C4-2B (cell line): ENCODE results near the gene CD58.

ENCODE experiments used
- H3K27ac ChIP-seq: fragments of 450-650 bp; 2 replicates; pipeline ENCODE4 v1.5.1; 2017
- CTCF ChIP-seq: fragments of 450-650 bp; conservative IDR thresholded peaks from 2 replicates; pipeline ENCODE4 v1.5.1; 2017; ENCODE audit warnings: mild to moderate bottlenecking
- ZFX ChIP-seq: fragments of 450-650 bp; IDR thresholded peaks from 2 replicates; pipeline ENCODE4 v1.6.1; 2017

Gene CD58

GRCh38 chr1:116493484-116494352, 77.1 kb downstream of the CD58 start:
- no peak for TF ChIP-seq ZFX
- TF ChIP-seq CTCF, result no peak
- no peak overlapping the region for H3K27ac ChIP-seq

- H3K27ac ChIP-seq, result no peak overlapping the region
- TF ChIP-seq CTCF, result no peak
- TF ChIP-seq ZFX, result no peak
Measured at GRCh38 chr1:116493036-116493435, 77.8 kb downstream of the CD58 start.

- TF ChIP-seq CTCF (no peak), ZFX (no peak)
- no peak overlapping the region for H3K27ac ChIP-seq
Measured at GRCh38 chr1:116492358-116492811, 78.4 kb downstream of the CD58 start.

- no peak for TF ChIP-seq ZFX
- TF ChIP-seq CTCF, result no peak
- H3K27ac ChIP-seq, result no peak overlapping the region
Measured at GRCh38 chr1:116491700-116492357, 79.0 kb downstream of the CD58 start.

GRCh38 chr1:116490588-116490987, 80.2 kb downstream of the CD58 start:
- H3K27ac ChIP-seq, result no peak overlapping the region
- TF ChIP-seq ZFX (no peak), CTCF (no peak)

- TF ChIP-seq CTCF, result no peak
Measured at GRCh38 chr1:116489231-116489697, 81.6 kb downstream of the CD58 start.

GRCh38 chr1:116488071-116488470, 82.8 kb downstream of the CD58 start:
- no peak overlapping the region; the same call in 1 of the 2 replicates for H3K27ac ChIP-seq
- TF ChIP-seq ZFX, result no peak
- TF ChIP-seq CTCF, result no peak

More at GRCh38 chr1:116489231-116489697, 81.6 kb downstream of the CD58 start:
- H3K27ac ChIP-seq, result no peak overlapping the region; the same call in 1 of the 2 replicates
